IPS DF 4.7 (cell line): Measurements from ENCODE around the gene ZFR2.
"Not testable (repeated sequence)": the region's sequence is repeated elsewhere in the genome, so short reads cannot be mapped to it uniquely, and the experiment has no call there.

Source experiments
- DNase-seq: peaks from one replicate; pipeline ENCODE4 v3.0.0-alpha.2; 2013; ENCODE audit warnings: low spot score; ENCODE audit errors: extremely low read depth

ZFR2 gene

GRCh38 chr19:3874695-3875094 lies 5.9 kb upstream of the ZFR2 start:
- not testable (repeated sequence) for DNase-seq

DNA sequence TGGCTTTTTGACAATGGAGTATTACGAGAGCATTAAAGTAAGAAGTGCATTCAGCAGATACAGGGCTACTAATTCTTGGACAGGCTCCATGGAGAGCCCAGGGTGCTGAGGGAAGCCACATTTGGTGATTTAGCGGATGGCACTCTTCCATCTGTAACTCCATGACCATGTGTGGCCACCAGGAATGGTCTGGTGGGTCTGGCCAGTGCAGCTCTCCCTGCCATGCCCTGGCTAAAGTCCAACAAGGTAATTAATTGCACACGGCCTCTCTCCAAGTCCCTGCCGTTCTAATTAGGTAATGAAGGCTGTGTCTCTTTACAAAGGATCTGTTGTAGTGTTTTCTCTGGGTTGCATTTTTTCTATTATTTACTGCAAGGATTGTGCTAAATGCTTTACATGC lies 4.3 kb upstream of the ZFR2 start:
- DNase-seq = no peak

GRCh38 chr19:3867971-3868769 lies 668 bp downstream of the ZFR2 start:
- DNase-seq = no peak

GRCh38 chr19:3866910-3867638 lies 1.8 kb downstream of the ZFR2 start:
- no peak for DNase-seq

- no peak for DNase-seq
Measured at GRCh38 chr19:3863648-3864047, 5.2 kb downstream of the ZFR2 start.

- no peak for DNase-seq
Measured at GRCh38 chr19:3862826-3863500, 5.9 kb downstream of the ZFR2 start.

DNA sequence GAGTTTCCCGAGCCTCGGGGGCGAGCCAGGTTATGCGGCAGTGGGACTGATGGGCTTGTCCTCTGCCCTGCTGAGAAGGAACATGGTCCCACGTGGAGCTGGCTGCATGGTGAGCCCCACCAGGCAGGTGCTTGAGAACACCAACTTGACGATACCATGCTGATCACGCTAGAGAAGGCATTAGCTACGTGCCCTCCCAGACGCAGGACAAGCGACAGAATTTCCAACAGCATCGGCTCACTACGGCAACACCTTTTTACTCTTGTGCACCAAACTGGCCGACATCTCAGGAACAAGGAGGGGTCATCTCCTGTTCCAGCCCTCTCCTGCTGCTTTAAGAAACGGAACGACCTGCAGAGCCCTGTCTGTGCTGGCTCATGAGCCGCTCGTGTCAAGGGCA lies 8.3 kb downstream of the ZFR2 start:
- DNase-seq = no peak

GRCh38 chr19:3857449-3858003 lies 11.3 kb downstream of the ZFR2 start:
- no peak for DNase-seq

DNA sequence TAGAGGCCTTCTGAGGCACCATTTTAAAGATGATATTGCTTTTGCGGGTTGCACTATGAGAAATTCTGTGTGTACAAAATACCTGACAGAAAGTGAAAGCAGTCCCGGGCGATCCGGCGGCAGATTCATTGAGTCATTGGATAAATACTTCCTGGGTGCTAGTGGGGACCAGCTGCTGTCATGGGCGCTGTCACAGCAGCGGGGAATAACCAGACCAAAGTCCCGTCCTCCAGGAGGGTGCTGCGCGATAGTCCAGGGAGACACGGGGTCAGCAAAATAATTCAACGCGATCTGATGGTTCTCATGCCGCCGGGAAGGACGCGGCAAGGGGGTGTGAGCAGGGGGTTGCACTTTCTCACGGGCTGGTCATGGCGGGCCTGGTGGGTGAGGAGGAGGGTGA lies 13.5 kb downstream of the ZFR2 start:
- DNase-seq = no peak

DNA sequence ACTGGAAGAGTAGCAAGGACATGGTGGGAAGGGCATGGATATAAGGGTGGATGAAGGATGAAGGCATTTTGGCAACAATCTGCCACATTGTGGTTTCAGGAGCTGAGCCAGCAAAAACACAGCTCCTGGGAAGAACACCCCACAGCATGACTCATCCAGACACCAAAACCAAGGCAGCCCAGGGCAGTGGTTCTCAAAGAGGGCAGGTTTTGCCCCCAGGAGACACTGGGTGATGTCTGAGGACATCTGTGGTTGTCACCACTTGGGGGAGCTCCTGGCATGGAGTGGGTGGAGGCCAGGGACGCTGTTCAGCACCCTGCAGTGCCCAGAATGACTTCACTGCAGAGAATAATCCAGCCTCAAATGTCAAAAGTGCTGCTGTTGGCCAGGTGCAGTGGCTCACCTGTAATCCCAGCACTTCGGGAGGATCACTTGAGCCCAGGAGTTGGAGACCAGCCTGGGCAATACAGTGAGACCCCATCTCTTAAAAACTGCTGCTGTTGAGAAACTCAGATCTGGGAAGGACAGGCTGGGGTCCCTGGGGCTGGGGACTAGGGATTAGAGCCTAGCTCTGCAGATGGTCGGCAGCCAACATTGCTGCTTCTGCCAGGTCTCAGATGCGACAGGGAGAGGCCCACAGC lies 16.1 kb downstream of the ZFR2 start:
- DNase-seq = no peak

DNA sequence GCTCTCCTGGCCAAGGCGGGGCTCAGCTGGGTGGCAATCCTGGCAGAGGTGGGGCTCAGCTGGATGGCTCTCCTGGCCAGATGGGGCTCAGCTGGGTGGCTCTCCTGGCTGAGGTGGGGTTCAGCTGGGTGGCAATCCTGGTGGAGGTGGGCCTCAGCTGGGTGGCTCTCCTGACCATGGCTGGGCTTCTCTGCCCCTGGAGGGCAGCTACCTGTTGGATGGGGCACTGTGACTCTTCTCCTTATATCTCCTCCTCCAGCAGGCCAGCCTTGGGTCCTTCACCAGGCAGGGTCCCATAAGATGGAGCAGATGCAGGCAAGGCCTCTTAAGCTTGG lies 16.7 kb downstream of the ZFR2 start:
- no peak for DNase-seq

- no peak for DNase-seq
Measured at GRCh38 chr19:3851254-3852176, 17.3 kb downstream of the ZFR2 start.

DNA sequence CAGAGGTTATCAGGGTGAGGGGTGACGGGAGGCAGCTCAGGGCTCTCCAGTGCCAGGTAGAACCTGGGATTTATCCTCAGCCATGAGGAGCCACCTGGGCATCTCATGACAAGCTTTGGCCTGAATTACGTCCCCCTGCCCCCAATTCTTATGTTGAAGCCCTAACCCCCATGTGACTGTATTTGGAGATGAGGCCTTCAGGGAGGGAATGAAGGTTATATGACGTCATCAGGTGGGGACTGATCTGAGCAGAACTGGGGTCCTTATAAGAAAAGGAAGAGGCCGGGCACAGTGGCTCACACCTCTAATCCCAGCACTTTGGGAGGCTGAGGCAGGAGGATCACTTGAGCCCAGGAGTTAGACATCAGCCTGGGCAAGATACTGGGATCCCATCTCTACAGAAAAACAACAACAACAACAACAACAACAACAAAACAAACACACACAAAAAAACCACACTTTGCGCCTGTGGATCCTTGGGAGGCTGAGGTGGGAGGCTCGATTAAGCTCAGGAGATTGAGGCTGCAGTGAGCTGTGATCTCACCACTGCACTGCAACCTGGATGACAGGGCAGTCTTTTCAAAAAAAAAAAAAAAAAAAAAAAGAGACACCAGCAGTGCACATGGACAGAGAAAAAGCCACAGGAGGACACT lies 18.4 kb downstream of the ZFR2 start:
- DNase-seq = no peak

DNA sequence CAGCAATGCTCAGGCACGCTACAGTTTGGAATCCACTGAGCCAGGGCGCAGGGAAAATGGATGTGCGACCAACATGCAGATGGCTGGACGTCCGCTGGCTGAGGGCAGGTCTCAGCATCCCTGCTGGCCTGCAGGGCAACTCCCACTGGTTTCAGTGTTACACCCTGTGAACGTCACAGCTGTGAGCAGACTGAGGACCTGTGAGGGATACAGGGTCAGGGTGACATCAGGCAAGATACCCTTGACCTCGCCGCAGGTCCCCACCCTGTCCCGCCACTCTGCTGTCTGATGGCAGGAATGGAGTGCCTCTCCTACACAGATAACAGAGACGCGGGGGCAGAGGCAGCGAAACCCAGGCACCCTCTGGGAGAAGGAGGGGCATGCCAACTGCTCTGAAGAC lies 19.1 kb downstream of the ZFR2 start:
- no peak for DNase-seq

DNA sequence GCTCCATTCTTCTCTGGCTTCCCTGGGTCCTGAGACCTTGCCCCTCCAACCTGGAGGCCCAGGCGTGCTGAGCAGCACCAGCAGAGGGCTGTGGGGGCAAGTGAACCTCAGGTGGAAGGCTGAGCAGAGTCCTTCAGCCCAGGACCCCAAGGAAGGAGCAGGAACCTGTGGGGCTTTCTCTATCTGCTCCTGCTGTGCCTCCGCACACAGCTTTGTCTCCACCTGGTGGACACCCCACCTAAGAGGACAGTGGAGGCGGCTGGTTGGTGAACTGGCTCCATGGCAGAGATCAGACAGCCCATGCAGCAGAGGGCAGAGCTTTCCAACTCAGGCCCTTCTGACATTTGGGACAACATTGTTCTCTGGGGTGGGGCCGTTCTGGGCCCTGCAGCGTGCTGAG lies 19.7 kb downstream of the ZFR2 start:
- no peak for DNase-seq

DNA sequence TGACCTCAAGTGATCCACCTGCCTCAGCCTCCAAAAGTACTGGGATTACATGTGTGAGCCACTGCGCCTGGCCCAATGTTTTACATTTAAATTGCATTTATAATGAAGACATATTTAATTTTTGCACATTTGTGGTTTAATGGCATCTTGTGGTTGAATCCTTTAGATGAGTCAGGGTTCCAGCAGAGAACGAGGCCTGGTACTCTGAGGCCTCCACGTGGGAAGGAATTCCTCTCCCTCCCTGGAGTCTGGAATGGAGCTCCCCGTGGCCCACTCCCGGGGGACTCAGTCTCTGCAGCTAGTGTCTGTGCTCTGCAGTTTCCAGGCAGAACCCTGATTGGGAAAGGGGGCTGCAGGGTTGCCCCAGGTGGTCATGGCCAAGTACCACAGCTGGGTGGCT lies 24.2 kb downstream of the ZFR2 start:
- no peak for DNase-seq

DNA sequence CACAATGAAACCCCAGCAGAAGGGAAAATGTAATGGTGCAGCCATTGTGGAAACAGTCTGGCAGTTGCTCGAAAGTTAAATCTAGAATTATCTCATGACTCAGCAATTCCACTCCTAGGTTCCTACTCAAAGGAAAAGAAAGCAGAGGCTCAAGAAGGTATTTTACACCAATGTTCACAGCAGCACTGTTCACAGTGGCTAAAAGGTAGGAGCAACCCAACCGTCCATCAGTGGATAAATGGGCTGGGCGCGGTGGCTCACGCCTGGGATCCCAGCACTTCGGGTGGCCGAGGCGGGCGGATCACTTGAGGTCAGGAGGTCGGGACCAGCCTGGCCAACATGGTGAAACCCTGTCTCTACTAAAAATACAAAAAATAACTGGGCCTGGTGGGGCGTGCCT lies 25.9 kb downstream of the ZFR2 start:
- DNase-seq = no peak

DNA sequence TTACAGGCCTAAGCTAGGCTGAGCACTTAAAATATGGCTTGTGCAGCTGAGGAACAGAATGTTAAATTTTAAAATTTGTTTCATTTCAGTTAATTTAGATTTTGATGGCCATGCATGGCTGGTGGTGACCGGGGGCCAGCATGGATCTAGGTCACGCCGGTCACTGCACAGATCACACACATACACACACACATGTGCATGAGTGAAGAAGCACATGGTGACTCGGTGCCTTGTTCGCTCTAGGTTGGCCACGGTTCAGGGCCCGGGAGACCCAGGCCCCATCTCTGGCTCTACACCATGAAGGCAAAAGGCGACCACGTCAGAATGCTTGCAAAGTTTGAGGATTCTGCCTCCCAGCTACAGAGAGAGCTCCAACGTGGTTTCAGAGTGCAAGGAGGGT lies 28.0 kb downstream of the ZFR2 start:
- no peak for DNase-seq

- no peak for DNase-seq
Measured at GRCh38 chr19:3839941-3840340, 28.9 kb downstream of the ZFR2 start.

- no peak for DNase-seq
Measured at GRCh38 chr19:3838661-3839060, 30.2 kb downstream of the ZFR2 start.
